Naive B cell (primary cell): Measurements from ENCODE around the gene MAP4K2. TPM values are rescaled to one million over a fixed set of nuclear protein-coding genes. Genes with fewer than 3 reads are reported as not detected.
A peak's percentile ranks its signal among the peaks of the same experiment; 100 is the strongest.

Experiments used
- ATAC-seq, 2 donors: fragments of 150-1000 bp; cut with Tn5 transposase; 2 replicates each; pipeline ENCODE4 v1.10.0; 2021; ENCODE audit warnings: low read depth in 2 of 2, mild to moderate bottlenecking in 2 of 2, moderate library complexity in 2 of 2
- DNase-seq: peaks from one replicate; pipeline ENCODE4 v3.0.0; 2022
- H3K27ac Mint-ChIP-seq, 6 donors: one replicate each; pipeline ENCODE4 v1.8.0; 2020 to 2022; ENCODE audit warnings: mild to moderate bottlenecking in 6 of 6, mixed read lengths in 6 of 6, moderate library complexity in 5 of 6, inconsistent platforms in 2 of 6
- H3K27me3 Mint-ChIP-seq, 3 donors: one replicate each; pipeline ENCODE4 v1.8.0; 2021 to 2022; ENCODE audit warnings: mixed read lengths in 3 of 3, mild to moderate bottlenecking in 1 of 3
- H3K36me3 Mint-ChIP-seq, 2 donors: one replicate each; pipeline ENCODE4 v1.8.0; 2020 to 2022; ENCODE audit warnings: mixed read lengths in 2 of 2, inconsistent platforms in 1 of 2, mild to moderate bottlenecking in 1 of 2
- H3K4me1 Mint-ChIP-seq, 3 donors: one replicate each; pipeline ENCODE4 v1.8.0; 2020 to 2022; ENCODE audit warnings: mixed read lengths in 3 of 3, inconsistent platforms in 1 of 3, mild to moderate bottlenecking in 1 of 3, moderate library complexity in 1 of 3
- H3K4me3 Mint-ChIP-seq, 8 donors: one replicate each; pipeline ENCODE4 v1.8.0; 2020 to 2022; ENCODE audit warnings: mild to moderate bottlenecking in 8 of 8, mixed read lengths in 8 of 8, moderate library complexity in 8 of 8, inconsistent platforms in 2 of 8
- H3K9me3 Mint-ChIP-seq, 7 donors: one replicate each; pipeline ENCODE4 v1.8.0; 2020 to 2022; ENCODE audit warnings: mixed read lengths in 7 of 7, mild to moderate bottlenecking in 5 of 7, inconsistent platforms in 2 of 7, moderate library complexity in 1 of 7
- polyA plus RNA-seq, 6 donors: library from polyadenylated mRNA; unstranded; fragments of 300-500 nt; fragmentation: Illumina TruSeq; gene quantifications; one replicate each; pipeline ENCODE4 v1.2.3, GENCODE V29; 2021; ENCODE audit warnings: low read depth in 6 of 6

The MAP4K2 gene
- polyA plus RNA-seq, 6 donors from 2014 or later, result 29.8 to 65.0 (median 39.7) TPM

DNA sequence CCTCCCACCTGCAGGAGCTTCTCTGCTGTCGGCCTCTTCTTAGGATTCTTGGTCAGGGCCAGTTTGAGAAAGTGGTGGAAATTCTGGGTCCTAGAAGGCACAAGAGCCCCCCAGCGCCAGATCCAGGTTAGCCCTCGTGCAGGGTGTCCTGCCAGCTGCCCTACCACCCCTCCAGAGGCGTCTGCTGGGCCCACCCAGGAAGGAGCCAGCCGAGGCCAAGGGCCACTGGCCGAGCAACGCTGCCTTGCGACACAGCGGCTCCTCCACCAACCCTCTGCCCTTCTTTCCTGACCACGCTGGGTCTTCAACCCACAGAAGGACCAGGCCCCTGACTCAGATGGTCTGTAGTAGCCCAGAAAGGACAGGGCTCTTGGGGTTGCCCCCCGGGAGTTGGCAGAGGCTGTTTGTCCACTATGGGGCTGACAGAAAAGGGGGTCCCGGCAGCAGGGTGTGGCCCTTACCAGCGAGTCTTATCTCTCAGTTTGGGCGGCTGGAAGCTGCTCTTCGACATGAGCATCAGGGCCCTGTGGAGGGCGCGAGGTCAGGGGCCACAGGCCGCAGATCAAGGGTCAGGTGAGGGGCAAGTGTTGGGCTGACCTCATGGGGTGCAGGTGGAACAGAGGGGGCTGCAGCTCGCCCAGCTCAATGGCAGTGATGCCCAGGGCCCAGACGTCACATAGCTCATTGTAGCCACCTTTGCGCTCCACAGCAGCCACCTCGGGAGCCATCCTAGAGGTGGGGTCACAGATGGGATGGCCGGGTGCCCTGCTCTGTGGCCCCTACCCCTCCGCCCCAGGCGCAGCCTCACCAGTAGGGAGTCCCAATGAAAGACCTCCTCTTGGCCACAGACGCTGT lies 2.5 kb downstream of the MAP4K2 start:
- H3K27me3 Mint-ChIP-seq, result no peaks in the 10 kb centered on the region
- H3K9me3 Mint-ChIP-seq, result no peaks in the 10 kb centered on the region
- peak overlapping the region; percentile 78 to 90 (median 88) for H3K4me3 Mint-ChIP-seq
- ATAC-seq (no peak), DNase-seq (no peak)
- peaks cover 4 to 8% of the 10 kb centered on the region in 2 donors for H3K36me3 Mint-ChIP-seq
- H3K27ac Mint-ChIP-seq, result peak overlapping the region; percentile 63 to 97 (median 92)
- H3K4me1 Mint-ChIP-seq, result peaks cover 37 to 67% (median 56%) of the 10 kb centered on the region in 3 donors

- DNase-seq (peak; percentile 56), ATAC-seq (peak; percentile 59 to 64)
- Mint-ChIP-seq H3K36me3 (peaks cover 4 to 11% of the 10 kb centered on the region in 2 donors), H3K27ac (peak overlapping the region; percentile 92 to 97 (median 95)), H3K27me3 (no peaks in the 10 kb centered on the region), H3K4me1 (peaks cover 39 to 67% (median 59%) of the 10 kb centered on the region in 3 donors), H3K9me3 (no peaks in the 10 kb centered on the region), H3K4me3 (peak overlapping the region; percentile 63 to 90 (median 87))
Observed at GRCh38 chr11:64799623-64800302, 3.3 kb downstream of the MAP4K2 start.

GRCh38 chr11:64799256-64799622 lies 3.8 kb downstream of the MAP4K2 start:
- DNase-seq (no peak), ATAC-seq (no peak)
- Mint-ChIP-seq H3K36me3 (peaks cover 4 to 15% of the 10 kb centered on the region in 2 donors), H3K4me1 (peaks cover 43 to 73% (median 62%) of the 10 kb centered on the region in 3 donors), H3K27me3 (no peaks in the 10 kb centered on the region), H3K4me3 (peak overlapping the region; percentile 63 to 90 (median 87)), H3K9me3 (no peaks in the 10 kb centered on the region), H3K27ac (peak overlapping the region; percentile 92 to 97 (median 95))

- ATAC-seq (no peak), DNase-seq (no peak)
- Mint-ChIP-seq H3K27ac (peak overlapping the region in 1 of 6 donors; percentile 20), H3K9me3 (no peaks in the 10 kb centered on the region), H3K4me3 (no peak overlapping the region), H3K4me1 (peaks cover 45 to 73% (median 65%) of the 10 kb centered on the region in 3 donors), H3K36me3 (peaks cover 4 to 15% of the 10 kb centered on the region in 2 donors), H3K27me3 (no peaks in the 10 kb centered on the region)
Observed at GRCh38 chr11:64796757-64797541, 6.1 kb downstream of the MAP4K2 start.

- Mint-ChIP-seq H3K36me3 (peaks cover 4 to 15% of the 10 kb centered on the region in 2 donors), H3K4me3 (no peak overlapping the region), H3K27ac (peak overlapping the region in 1 of 6 donors; percentile 37), H3K9me3 (no peaks in the 10 kb centered on the region), H3K4me1 (peaks cover 40 to 65% (median 58%) of the 10 kb centered on the region in 3 donors), H3K27me3 (no peaks in the 10 kb centered on the region)
- DNase-seq (no peak), ATAC-seq (no peak)
Observed at GRCh38 chr11:64796047-64796756, 6.8 kb downstream of the MAP4K2 start.

GRCh38 chr11:64794526-64794925 lies 8.5 kb downstream of the MAP4K2 start:
- no peak for DNase-seq
- Mint-ChIP-seq H3K27me3 (no peaks in the 10 kb centered on the region), H3K36me3 (peaks cover 4 to 15% of the 10 kb centered on the region in 2 donors), H3K27ac (peak overlapping the region in 4 of 6 donors; percentile 27 to 82 (median 70)), H3K9me3 (no peaks in the 10 kb centered on the region), H3K4me3 (peak overlapping the region in 4 of 8 donors; percentile 9 to 13 (median 9)), H3K4me1 (peaks cover 23 to 54% (median 41%) of the 10 kb centered on the region in 3 donors)
- no peak for ATAC-seq

DNA sequence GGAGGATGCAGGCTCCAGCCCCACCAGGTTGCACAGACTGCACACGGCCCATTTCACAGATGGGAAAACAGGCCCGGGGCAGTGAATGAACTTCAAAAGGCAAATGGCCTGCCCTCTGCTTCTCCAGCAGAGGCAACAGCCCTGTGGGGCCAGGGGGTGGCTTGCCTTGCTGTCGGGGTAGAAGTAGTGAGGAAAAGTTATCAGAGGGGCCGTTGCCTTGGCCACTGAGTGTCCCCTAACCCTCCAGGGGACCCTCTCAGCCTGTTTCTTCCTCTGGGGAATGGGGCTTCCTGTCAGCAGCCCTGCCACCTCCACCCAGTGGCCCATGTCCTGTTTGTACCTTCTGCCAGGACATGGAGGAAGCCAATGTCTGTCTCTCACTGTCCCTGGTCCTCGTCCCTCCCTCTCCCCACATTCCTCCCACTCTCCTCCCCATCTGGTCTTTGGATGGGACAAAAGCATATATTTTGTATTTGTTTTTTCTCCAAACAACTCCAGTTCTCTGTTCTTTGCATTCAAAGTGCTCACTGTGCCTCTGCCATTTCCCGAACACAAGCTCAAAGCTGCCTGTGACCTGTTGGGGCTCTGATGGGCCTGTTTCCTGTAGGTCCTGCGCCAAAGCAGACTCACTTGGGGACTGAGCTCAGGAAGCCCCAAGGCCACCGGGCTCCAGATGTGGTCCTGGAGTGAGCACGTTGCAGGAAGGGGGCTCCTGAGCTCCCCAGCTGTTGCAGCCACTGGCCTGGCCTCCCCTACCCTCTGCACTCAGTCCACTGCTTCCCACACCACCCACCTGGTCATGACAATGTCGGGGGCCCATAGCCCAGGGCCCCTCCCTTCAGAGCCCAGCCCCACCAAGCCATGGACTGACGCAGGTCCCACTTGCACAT lies 9.5 kb downstream of the MAP4K2 start:
- no peak for ATAC-seq
- Mint-ChIP-seq H3K4me1 (peaks cover 15 to 44% (median 32%) of the 10 kb centered on the region in 3 donors), H3K4me3 (peak overlapping the region in 2 of 8 donors; percentile 15 to 24), H3K9me3 (no peaks in the 10 kb centered on the region), H3K27ac (peak overlapping the region in 5 of 6 donors; percentile 32 to 86 (median 72)), H3K36me3 (peaks cover 0 to 9% of the 10 kb centered on the region in 2 donors), H3K27me3 (no peaks in the 10 kb centered on the region)
- no peak for DNase-seq

DNA sequence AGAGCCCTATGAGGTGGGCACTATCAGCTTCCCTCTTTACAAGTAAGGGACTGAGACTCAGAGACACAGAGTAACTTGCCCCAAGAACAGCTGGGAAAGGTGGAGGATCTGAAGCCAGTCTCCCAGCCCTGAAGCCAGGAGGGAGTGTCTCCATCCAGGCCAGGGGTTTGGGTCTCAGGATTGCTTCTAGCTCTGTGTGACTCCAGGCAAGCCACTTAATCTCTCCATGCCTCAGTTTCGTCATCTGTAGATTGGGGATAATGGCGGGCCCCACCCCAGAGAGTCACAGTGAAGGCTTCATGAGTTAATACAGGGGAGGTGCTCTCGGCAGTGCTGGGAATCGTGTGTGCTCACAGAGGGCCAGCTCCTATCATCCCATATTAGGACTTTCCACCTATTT lies 10.5 kb downstream of the MAP4K2 start:
- ATAC-seq (no peak), DNase-seq (no peak)
- H3K9me3 Mint-ChIP-seq, result no peaks in the 10 kb centered on the region
- H3K27ac Mint-ChIP-seq, result peak overlapping the region in 4 of 6 donors; percentile 12 to 82 (median 52)
- H3K4me1 Mint-ChIP-seq, result peaks cover 17 to 49% (median 38%) of the 10 kb centered on the region in 3 donors
- no peak overlapping the region for H3K4me3 Mint-ChIP-seq
- no peaks in the 10 kb centered on the region for H3K27me3 Mint-ChIP-seq
- H3K36me3 Mint-ChIP-seq, result peaks cover 0 to 7% of the 10 kb centered on the region in 2 donors

- Mint-ChIP-seq H3K27ac (peak overlapping the region in 1 of 6 donors; percentile 44), H3K4me3 (no peak overlapping the region), H3K27me3 (no peaks in the 10 kb centered on the region), H3K36me3 (peaks cover 0 to 7% of the 10 kb centered on the region in 2 donors), H3K4me1 (peaks cover 17 to 50% (median 40%) of the 10 kb centered on the region in 3 donors), H3K9me3 (no peaks in the 10 kb centered on the region)
- ATAC-seq (no peak), DNase-seq (no peak)
Observed at GRCh38 chr11:64791781-64792291, 11.2 kb downstream of the MAP4K2 start.

DNA sequence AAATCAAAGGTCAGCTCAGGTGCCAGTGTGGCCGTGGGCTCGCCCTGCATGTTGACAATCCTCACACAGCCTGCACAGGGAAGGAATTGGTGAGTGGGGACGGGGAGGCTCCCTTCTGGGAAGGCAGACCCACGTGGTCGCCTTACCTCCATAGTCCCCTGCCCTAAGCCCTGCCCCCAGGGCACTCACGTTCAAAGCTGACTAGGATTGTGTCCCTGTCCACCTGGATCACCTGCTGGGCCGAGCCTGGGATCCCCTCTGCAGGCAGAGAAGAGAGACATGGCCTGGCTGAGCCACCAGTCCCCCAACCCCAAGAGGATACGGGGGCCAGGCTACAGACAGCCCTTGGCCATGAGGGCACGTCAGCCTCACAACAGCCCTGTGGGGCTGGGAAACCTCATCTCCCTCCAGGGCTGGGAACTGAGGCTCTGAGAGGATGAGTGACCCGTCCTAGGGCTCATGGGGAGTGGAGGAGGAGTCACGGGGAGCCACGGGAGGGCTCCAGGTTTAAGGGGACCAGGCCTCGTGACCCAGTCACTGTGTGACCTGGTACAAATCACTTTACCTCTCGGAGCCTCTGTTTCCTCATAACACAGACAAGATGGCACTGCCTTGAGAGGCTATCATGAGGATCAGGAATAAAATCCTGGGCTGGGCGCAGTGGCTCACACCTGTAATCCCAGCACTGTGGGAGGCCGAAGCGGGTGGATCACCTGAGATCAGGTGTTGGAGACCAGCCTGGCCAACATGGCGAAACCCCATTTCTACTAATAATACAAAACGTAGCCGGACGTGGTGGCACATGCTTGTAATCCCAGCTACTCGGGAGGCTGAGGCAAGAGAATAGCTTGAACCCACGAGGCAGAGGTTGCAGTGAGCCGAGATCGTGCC lies 12.6 kb downstream of the MAP4K2 start:
- DNase-seq (no peak), ATAC-seq (no peak)
- Mint-ChIP-seq H3K9me3 (no peaks in the 10 kb centered on the region), H3K4me1 (peaks cover 17 to 36% (median 32%) of the 10 kb centered on the region in 3 donors), H3K36me3 (peaks cover 0 to 7% of the 10 kb centered on the region in 2 donors), H3K27ac (no peak overlapping the region), H3K4me3 (no peak overlapping the region), H3K27me3 (no peaks in the 10 kb centered on the region)
